NCI-H187 (cell line): Measurements from ENCODE around the gene SPHKAP.
"Not testable (repeated sequence)": the region's sequence is repeated elsewhere in the genome, so short reads cannot be mapped to it uniquely, and the experiment has no call there.

ENCODE experiments used
- DNase-seq, 2 experiments: peaks; one replicate each; lab custom pipeline; 2025; lab: John Stamatoyannopoulos, UW

The SPHKAP gene

GRCh38 chr2:228094377-228094921 lies 87.0 kb downstream of the SPHKAP start:
- no peak for DNase-seq

GRCh38 chr2:228092056-228092455 lies 89.4 kb downstream of the SPHKAP start:
- DNase-seq: no peak

- no peak for DNase-seq
Observed at GRCh38 chr2:228086561-228086960, 94.9 kb downstream of the SPHKAP start.

GRCh38 chr2:228084717-228085116 lies 96.8 kb downstream of the SPHKAP start:
- DNase-seq: no peak

- no peak for DNase-seq
Observed at GRCh38 chr2:228083131-228083530, 98.4 kb downstream of the SPHKAP start.

- DNase-seq: no peak
Observed at GRCh38 chr2:228082571-228082970, 98.9 kb downstream of the SPHKAP start.

- DNase-seq: no peak
Observed at GRCh38 chr2:228079194-228079593, 102.3 kb downstream of the SPHKAP start.

- DNase-seq: not testable (repeated sequence)
Observed at GRCh38 chr2:228076695-228077094, 104.8 kb downstream of the SPHKAP start.

- DNase-seq: no peak
Observed at GRCh38 chr2:228072669-228073068, 108.8 kb downstream of the SPHKAP start.

- DNase-seq: peak in 1 of 2 experiments; percentile 10
Observed at GRCh38 chr2:228067309-228067708, 114.2 kb downstream of the SPHKAP start.

GRCh38 chr2:228066126-228066798 lies 115.2 kb downstream of the SPHKAP start:
- no peak for DNase-seq

- no peak for DNase-seq
Observed at GRCh38 chr2:228065686-228066085, 115.8 kb downstream of the SPHKAP start.

- no peak for DNase-seq
Observed at GRCh38 chr2:228064796-228065315, 116.6 kb downstream of the SPHKAP start.

GRCh38 chr2:228064024-228064423 lies 117.5 kb downstream of the SPHKAP start:
- no peak for DNase-seq

- DNase-seq: no peak
Observed at GRCh38 chr2:228063558-228063957, 117.9 kb downstream of the SPHKAP start.

GRCh38 chr2:228059735-228060134 lies 121.8 kb downstream of the SPHKAP start:
- no peak for DNase-seq

GRCh38 chr2:228056293-228057097 lies 125.0 kb downstream of the SPHKAP start:
- DNase-seq: no peak

- DNase-seq: peak in 1 of 2 experiments; percentile 7
Observed at GRCh38 chr2:228048838-228049490, 132.5 kb downstream of the SPHKAP start.

- no peak for DNase-seq
Observed at GRCh38 chr2:228040995-228041394, 140.5 kb downstream of the SPHKAP start.

GRCh38 chr2:228039752-228040534 lies 141.5 kb downstream of the SPHKAP start:
- peak in 1 of 2 experiments; percentile 2 for DNase-seq

GRCh38 chr2:228038967-228039366 lies 142.5 kb downstream of the SPHKAP start:
- no peak for DNase-seq
